ENCODE data around the gene ADPRHL1. TPM values are rescaled to one million over a fixed set of nuclear protein-coding genes. Genes with fewer than 3 reads are reported as not detected.

ADPRHL1 gene
- total RNA-seq, 3 donors from 2014 or later (not counting 1 experiment from before 2014, with no cell fraction given): 0.56 to 0.93 (median 0.72) TPM

- TF ChIP-seq CTCF (IDR thresholded peaks at IDR 0.05): no peak
- no peaks in the 10 kb centered on the region for H3K27me3 Mint-ChIP-seq (ENCODE audit: low read depth in 2 of 2)
- no peaks in the 10 kb centered on the region for H3K27me3 ChIP-seq (ENCODE audit: control insufficient read depth, insufficient read depth, low read length)
These were observed 32.3 kb downstream of the ADPRHL1 start for GRCh38 chr13:113420833-113421600.

DNA sequence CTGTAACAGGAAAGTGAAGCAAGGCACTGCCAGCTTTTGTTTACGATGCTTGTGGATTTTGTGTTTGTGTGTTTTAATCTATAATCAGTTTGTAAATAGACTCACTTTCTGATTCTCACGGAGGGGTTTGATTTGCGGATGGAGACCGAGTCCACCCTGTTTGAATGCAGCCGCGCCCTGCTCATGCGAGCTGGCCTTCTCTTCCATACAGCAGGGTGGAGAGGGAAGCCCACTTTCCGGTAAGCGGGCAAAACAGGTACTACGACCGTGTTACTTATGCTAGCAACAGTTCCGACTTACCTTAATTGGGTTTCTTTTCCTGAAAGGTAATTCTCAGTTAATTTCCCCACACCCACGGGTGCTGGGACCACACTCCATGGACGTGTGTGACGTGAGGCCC is 33.1 kb downstream of the ADPRHL1 start:
- Mint-ChIP-seq H3K4me1 (no peaks in the 10 kb centered on the region), H3K27ac (no peak overlapping the region), H3K36me3 (no peaks in the 10 kb centered on the region), H3K9me3 (no peaks in the 10 kb centered on the region), H3K4me3 (no peak overlapping the region), H3K27me3 (ENCODE audit: low read depth in 2 of 2) (no peaks in the 10 kb centered on the region)
- Histone ChIP-seq H3K36me3 (ENCODE audit: control insufficient read depth, insufficient read depth, low read length) (no peaks in the 10 kb centered on the region), H3K9me3 (ENCODE audit: control insufficient read depth, insufficient read depth, low read length) (no peaks in the 10 kb centered on the region), H3K27me3 (ENCODE audit: control insufficient read depth, insufficient read depth, low read length) (no peaks in the 10 kb centered on the region), H3K4me1 (ENCODE audit: control insufficient read depth, insufficient read depth, low read length) (no peaks in the 10 kb centered on the region), H3K4me3 (ENCODE audit: low read length) (no peak overlapping the region), H3K27ac (ENCODE audit: low read length) (no peak overlapping the region)
- intact Hi-C loops (cut with micrococcal nuclease): no loop called here
- DNase-seq (no peak), ATAC-seq (no peak)
- no peak for TF ChIP-seq CTCF (IDR thresholded peaks at IDR 0.05)
- 98% methylated on average over 15 of the region's 15 CpGs for WGBS (ENCODE audit: insufficient coverage)

More at GRCh38 chr13:113420833-113421600, 32.3 kb downstream of the ADPRHL1 start:
- no peak overlapping the region for H3K4me3 ChIP-seq (ENCODE audit: low read length)
- Mint-ChIP-seq H3K4me1 (no peaks in the 10 kb centered on the region), H3K36me3 (no peaks in the 10 kb centered on the region), H3K9me3 (no peaks in the 10 kb centered on the region), H3K27ac (no peak overlapping the region), H3K4me3 (no peak overlapping the region)
- ATAC-seq (no peak), DNase-seq (no peak)
- WGBS (ENCODE audit: insufficient coverage): 83% methylated on average over 19 of the region's 38 CpGs
- H3K36me3 ChIP-seq (ENCODE audit: control insufficient read depth, insufficient read depth, low read length): no peaks in the 10 kb centered on the region
- H3K4me1 ChIP-seq (ENCODE audit: control insufficient read depth, insufficient read depth, low read length): no peaks in the 10 kb centered on the region
- H3K27ac ChIP-seq (ENCODE audit: low read length): no peak overlapping the region
- no peaks in the 10 kb centered on the region for H3K9me3 ChIP-seq (ENCODE audit: control insufficient read depth, insufficient read depth, low read length)
- intact Hi-C loops (cut with micrococcal nuclease): no loop called here

DNA sequence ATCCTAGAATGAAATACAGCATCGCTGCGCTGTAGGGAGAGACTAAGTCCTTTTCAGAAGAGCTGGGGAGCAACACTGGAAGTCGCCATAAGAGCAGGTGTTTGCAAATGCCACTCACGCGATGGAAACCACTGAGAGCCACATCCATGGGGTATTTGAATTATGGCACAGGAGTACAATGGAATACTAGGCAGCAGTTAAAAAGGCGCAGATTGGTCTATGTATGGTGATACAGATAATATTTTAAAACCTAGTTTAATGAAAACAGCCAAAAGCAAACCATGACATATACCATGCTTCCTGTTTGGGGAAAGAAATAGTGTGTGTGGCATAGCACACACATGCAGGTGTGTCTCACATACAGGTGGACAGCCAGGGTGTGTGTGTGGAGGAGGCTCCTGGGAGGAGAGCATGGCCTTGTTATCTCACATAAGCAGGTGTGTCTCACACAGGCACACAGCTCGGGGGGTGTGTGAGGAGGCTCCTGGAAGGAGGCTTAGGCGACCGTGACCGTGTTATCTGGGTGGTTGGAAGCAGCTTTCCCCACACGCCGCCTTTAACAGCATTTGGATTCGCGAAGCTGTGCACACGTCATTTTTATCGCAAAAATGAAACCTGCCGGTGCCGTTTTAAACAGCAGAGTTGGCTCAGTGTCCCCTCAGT is 33.6 kb downstream of the ADPRHL1 start:
- Histone ChIP-seq H3K9me3 (ENCODE audit: control insufficient read depth, insufficient read depth, low read length) (no peaks in the 10 kb centered on the region), H3K27me3 (ENCODE audit: control insufficient read depth, insufficient read depth, low read length) (no peaks in the 10 kb centered on the region), H3K4me3 (ENCODE audit: low read length) (no peak overlapping the region), H3K36me3 (ENCODE audit: control insufficient read depth, insufficient read depth, low read length) (no peaks in the 10 kb centered on the region), H3K4me1 (ENCODE audit: control insufficient read depth, insufficient read depth, low read length) (no peaks in the 10 kb centered on the region), H3K27ac (ENCODE audit: low read length) (no peak overlapping the region)
- no peaks in the 10 kb centered on the region for H3K27me3 Mint-ChIP-seq (ENCODE audit: low read depth in 2 of 2)
- TF ChIP-seq CTCF (IDR thresholded peaks at IDR 0.05): no peak
- H3K27ac Mint-ChIP-seq: no peak overlapping the region
- no peak for DNase-seq
- no peak overlapping the region for H3K4me3 Mint-ChIP-seq
- H3K36me3 Mint-ChIP-seq: no peaks in the 10 kb centered on the region
- intact Hi-C loops (cut with micrococcal nuclease): no loop called here
- no peak for ATAC-seq
- no peaks in the 10 kb centered on the region for H3K9me3 Mint-ChIP-seq
- no peaks in the 10 kb centered on the region for H3K4me1 Mint-ChIP-seq
- WGBS (ENCODE audit: insufficient coverage): 95% methylated on average over 17 of the region's 18 CpGs

Data from natural killer cell (primary cell).